GM19455 (cell line): ENCODE measurements around the gene DERL3.

Experiments used
- ATAC-seq: cut with Tn5 transposase; IDR thresholded peaks from one replicate; pipeline ENCODE4 v1.9.1; 2021; ENCODE audit not compliant: unreplicated experiment

Gene DERL3

GRCh38 chr22:23847991-23848864 lies 9.4 kb upstream of the DERL3 start:
- no peak for ATAC-seq

GRCh38 chr22:23847310-23847920 lies 8.6 kb upstream of the DERL3 start:
- ATAC-seq, result no peak

- no peak for ATAC-seq
Observed at GRCh38 chr22:23846081-23846469, 7.3 kb upstream of the DERL3 start.

- no peak for ATAC-seq
Observed at GRCh38 chr22:23845265-23846080, 6.7 kb upstream of the DERL3 start.

GRCh38 chr22:23844739-23845202 lies 6.0 kb upstream of the DERL3 start:
- ATAC-seq, result no peak

GRCh38 chr22:23842599-23842998 lies 3.8 kb upstream of the DERL3 start:
- ATAC-seq, result no peak

GRCh38 chr22:23841736-23842445 lies 3.1 kb upstream of the DERL3 start:
- ATAC-seq, result no peak

GRCh38 chr22:23841292-23841691 lies 2.5 kb upstream of the DERL3 start:
- ATAC-seq, result no peak

- no peak for ATAC-seq
Observed at GRCh38 chr22:23840026-23840425, 1.2 kb upstream of the DERL3 start.

- no peak for ATAC-seq
Observed at GRCh38 chr22:23837911-23838680, 710 bp downstream of the DERL3 start.

GRCh38 chr22:23837496-23837859 lies 1.3 kb downstream of the DERL3 start:
- ATAC-seq, result no peak

- no peak for ATAC-seq
Observed at GRCh38 chr22:23836692-23837495, 1.9 kb downstream of the DERL3 start.

GRCh38 chr22:23836281-23836680 lies 2.5 kb downstream of the DERL3 start:
- no peak for ATAC-seq

GRCh38 chr22:23835484-23836144 lies 3.2 kb downstream of the DERL3 start:
- ATAC-seq, result no peak

GRCh38 chr22:23834793-23835483 lies 3.9 kb downstream of the DERL3 start:
- no peak for ATAC-seq

- no peak for ATAC-seq
Observed at GRCh38 chr22:23834406-23834792, 4.4 kb downstream of the DERL3 start.

- ATAC-seq, result no peak
Observed at GRCh38 chr22:23833911-23834317, 4.9 kb downstream of the DERL3 start.

GRCh38 chr22:23833017-23833751 lies 5.6 kb downstream of the DERL3 start:
- no peak for ATAC-seq
